ENCODE data around the gene WDR70.

The WDR70 gene

GRCh38 chr5:37722236-37723161 lies 343.4 kb downstream of the WDR70 start:
- peak; percentile 17 for DNase-seq

GRCh38 chr5:37723162-37723961 lies 344.2 kb downstream of the WDR70 start:
- Histone ChIP-seq H3K79me2 (ENCODE audit: control insufficient read depth, insufficient read depth, low read length) (no peaks in the 10 kb centered on the region), H4K8ac (ENCODE audit: low read depth, low read length) (no peak overlapping the region), H2BK5ac (ENCODE audit: low read length) (no peak overlapping the region), H4K5ac (ENCODE audit: low read length) (no peak overlapping the region), H2BK15ac (replicated peaks; ENCODE audit: low read depth) (no peak overlapping the region), H3K4me1 (ENCODE audit: control insufficient read depth, low read depth, low read length) (no peaks in the 10 kb centered on the region), H2BK120ac (ENCODE audit: low read depth, low read length) (no peak overlapping the region), H3K36me3 (ENCODE audit: control insufficient read depth, insufficient read depth, low read length) (no peaks in the 10 kb centered on the region), H3K4me2 (ENCODE audit: low read length) (no peak overlapping the region), H3K56ac (ENCODE audit: low read length) (no peak overlapping the region), H3K79me1 (ENCODE audit: low read length) (no peaks in the 10 kb centered on the region), H3K4ac (ENCODE audit: low read depth, low read length) (no peak overlapping the region), H3K18ac (ENCODE audit: low read length) (no peak overlapping the region), H3K27ac (ENCODE audit: low read depth, low read length) (no peak overlapping the region), H3K9ac (ENCODE audit: low read length) (no peak overlapping the region), H2AK5ac (ENCODE audit: low read length) (no peak overlapping the region), H3K27me3 (ENCODE audit: insufficient read depth, low read length, poor library complexity) (no peaks in the 10 kb centered on the region), H3K23ac (ENCODE audit: low read length) (no peak overlapping the region), H3K4me3 (ENCODE audit: low read length) (no peak overlapping the region)
- DNase-seq: peak; percentile 73
- no CpG with 5 or more reads among the region's 8 CpGs for WGBS (ENCODE audit: extremely low coverage, insufficient coverage, low lambda C conversion rate)

More at GRCh38 chr5:37722236-37723161, 343.4 kb downstream of the WDR70 start:
- no peak overlapping the region for H3K9ac ChIP-seq (ENCODE audit: low read length)
- H3K27ac ChIP-seq (ENCODE audit: low read depth, low read length): no peak overlapping the region
- H3K79me2 ChIP-seq (ENCODE audit: control insufficient read depth, insufficient read depth, low read length): no peaks in the 10 kb centered on the region
- H3K27me3 ChIP-seq (ENCODE audit: insufficient read depth, low read length, poor library complexity): no peaks in the 10 kb centered on the region
- no peaks in the 10 kb centered on the region for H3K36me3 ChIP-seq (ENCODE audit: control insufficient read depth, insufficient read depth, low read length)
- no peak overlapping the region for H2BK15ac ChIP-seq (replicated peaks; ENCODE audit: low read depth)
- no peak overlapping the region for H3K4me3 ChIP-seq (ENCODE audit: low read length)
- H2AK5ac ChIP-seq (ENCODE audit: low read length): no peak overlapping the region
- no peak overlapping the region for H2BK120ac ChIP-seq (ENCODE audit: low read depth, low read length)
- H3K56ac ChIP-seq (ENCODE audit: low read length): no peak overlapping the region
- WGBS (ENCODE audit: extremely low coverage, insufficient coverage, low lambda C conversion rate): no CpG with 5 or more reads among the region's 6 CpGs
- H3K18ac ChIP-seq (ENCODE audit: low read length): no peak overlapping the region
- H3K4ac ChIP-seq (ENCODE audit: low read depth, low read length): no peak overlapping the region
- H4K5ac ChIP-seq (ENCODE audit: low read length): no peak overlapping the region
- H2BK5ac ChIP-seq (ENCODE audit: low read length): no peak overlapping the region
- H3K4me1 ChIP-seq (ENCODE audit: control insufficient read depth, low read depth, low read length): no peaks in the 10 kb centered on the region
- H4K8ac ChIP-seq (ENCODE audit: low read depth, low read length): no peak overlapping the region
- H3K23ac ChIP-seq (ENCODE audit: low read length): no peak overlapping the region
- H3K4me2 ChIP-seq (ENCODE audit: low read length): no peak overlapping the region
- H3K79me1 ChIP-seq (ENCODE audit: low read length): no peaks in the 10 kb centered on the region

- Histone ChIP-seq H3K23ac (ENCODE audit: low read length) (no peak overlapping the region), H3K4me2 (ENCODE audit: low read length) (no peak overlapping the region), H3K27ac (ENCODE audit: low read depth, low read length) (no peak overlapping the region), H3K36me3 (ENCODE audit: control insufficient read depth, insufficient read depth, low read length) (no peaks in the 10 kb centered on the region), H2AK5ac (ENCODE audit: low read length) (no peak overlapping the region), H3K56ac (ENCODE audit: low read length) (no peak overlapping the region), H2BK5ac (ENCODE audit: low read length) (no peak overlapping the region), H3K18ac (ENCODE audit: low read length) (no peak overlapping the region), H3K9ac (ENCODE audit: low read length) (no peak overlapping the region), H3K4me1 (ENCODE audit: control insufficient read depth, low read depth, low read length) (no peaks in the 10 kb centered on the region), H4K5ac (ENCODE audit: low read length) (no peak overlapping the region), H3K4ac (ENCODE audit: low read depth, low read length) (no peak overlapping the region), H2BK15ac (replicated peaks; ENCODE audit: low read depth) (no peak overlapping the region), H3K27me3 (ENCODE audit: insufficient read depth, low read length, poor library complexity) (no peaks in the 10 kb centered on the region), H3K4me3 (ENCODE audit: low read length) (no peak overlapping the region), H3K79me2 (ENCODE audit: control insufficient read depth, insufficient read depth, low read length) (no peaks in the 10 kb centered on the region), H3K79me1 (ENCODE audit: low read length) (no peaks in the 10 kb centered on the region), H2BK120ac (ENCODE audit: low read depth, low read length) (no peak overlapping the region), H4K8ac (ENCODE audit: low read depth, low read length) (no peak overlapping the region)
- WGBS (ENCODE audit: extremely low coverage, insufficient coverage, low lambda C conversion rate): no CpG with 5 or more reads among the region's 8 CpGs
- DNase-seq: no peak
These were observed 345.4 kb downstream of the WDR70 start for GRCh38 chr5:37724395-37725125.

GRCh38 chr5:37725185-37725584 lies 346.1 kb downstream of the WDR70 start:
- no peak overlapping the region for H3K4me3 ChIP-seq (ENCODE audit: low read length)
- no peak overlapping the region for H2BK120ac ChIP-seq (ENCODE audit: low read depth, low read length)
- H3K4me1 ChIP-seq (ENCODE audit: control insufficient read depth, low read depth, low read length): no peaks in the 10 kb centered on the region
- H3K9ac ChIP-seq (ENCODE audit: low read length): no peak overlapping the region
- no peak for DNase-seq
- no peak overlapping the region for H3K4ac ChIP-seq (ENCODE audit: low read depth, low read length)
- H2AK5ac ChIP-seq (ENCODE audit: low read length): no peak overlapping the region
- no peaks in the 10 kb centered on the region for H3K79me1 ChIP-seq (ENCODE audit: low read length)
- no CpG with 5 or more reads among the region's 2 CpGs for WGBS (ENCODE audit: extremely low coverage, insufficient coverage, low lambda C conversion rate)
- no peaks in the 10 kb centered on the region for H3K27me3 ChIP-seq (ENCODE audit: insufficient read depth, low read length, poor library complexity)
- no peak overlapping the region for H2BK5ac ChIP-seq (ENCODE audit: low read length)
- H3K56ac ChIP-seq (ENCODE audit: low read length): no peak overlapping the region
- no peak overlapping the region for H3K23ac ChIP-seq (ENCODE audit: low read length)
- no peak overlapping the region for H4K8ac ChIP-seq (ENCODE audit: low read depth, low read length)
- H3K79me2 ChIP-seq (ENCODE audit: control insufficient read depth, insufficient read depth, low read length): no peaks in the 10 kb centered on the region
- H3K4me2 ChIP-seq (ENCODE audit: low read length): no peak overlapping the region
- H3K27ac ChIP-seq (ENCODE audit: low read depth, low read length): no peak overlapping the region
- H3K18ac ChIP-seq (ENCODE audit: low read length): no peak overlapping the region
- no peaks in the 10 kb centered on the region for H3K36me3 ChIP-seq (ENCODE audit: control insufficient read depth, insufficient read depth, low read length)
- no peak overlapping the region for H2BK15ac ChIP-seq (replicated peaks; ENCODE audit: low read depth)
- H4K5ac ChIP-seq (ENCODE audit: low read length): no peak overlapping the region

- H4K5ac ChIP-seq (ENCODE audit: low read length): no peak overlapping the region
- no peak overlapping the region for H2BK5ac ChIP-seq (ENCODE audit: low read length)
- H3K79me1 ChIP-seq (ENCODE audit: low read length): no peaks in the 10 kb centered on the region
- H3K27ac ChIP-seq (ENCODE audit: low read depth, low read length): no peak overlapping the region
- no peaks in the 10 kb centered on the region for H3K27me3 ChIP-seq (ENCODE audit: insufficient read depth, low read length, poor library complexity)
- DNase-seq: no peak
- no peak overlapping the region for H3K4ac ChIP-seq (ENCODE audit: low read depth, low read length)
- no peak overlapping the region for H3K4me3 ChIP-seq (ENCODE audit: low read length)
- H2BK120ac ChIP-seq (ENCODE audit: low read depth, low read length): no peak overlapping the region
- H3K4me1 ChIP-seq (ENCODE audit: control insufficient read depth, low read depth, low read length): no peaks in the 10 kb centered on the region
- H3K9ac ChIP-seq (ENCODE audit: low read length): no peak overlapping the region
- H2BK15ac ChIP-seq (replicated peaks; ENCODE audit: low read depth): no peak overlapping the region
- no peak overlapping the region for H3K18ac ChIP-seq (ENCODE audit: low read length)
- no peak overlapping the region for H4K8ac ChIP-seq (ENCODE audit: low read depth, low read length)
- no peak overlapping the region for H3K56ac ChIP-seq (ENCODE audit: low read length)
- H3K23ac ChIP-seq (ENCODE audit: low read length): no peak overlapping the region
- H2AK5ac ChIP-seq (ENCODE audit: low read length): no peak overlapping the region
- H3K4me2 ChIP-seq (ENCODE audit: low read length): no peak overlapping the region
- WGBS (ENCODE audit: extremely low coverage, insufficient coverage, low lambda C conversion rate): no CpG with 5 or more reads among the region's 3 CpGs
- H3K36me3 ChIP-seq (ENCODE audit: control insufficient read depth, insufficient read depth, low read length): no peaks in the 10 kb centered on the region
- H3K79me2 ChIP-seq (ENCODE audit: control insufficient read depth, insufficient read depth, low read length): no peaks in the 10 kb centered on the region
These were observed 348.1 kb downstream of the WDR70 start for GRCh38 chr5:37727238-37727637.
